ENCODE results near the gene MYH14. TPM values are rescaled to one million over a fixed set of nuclear protein-coding genes. Genes with fewer than 3 reads are reported as not detected.

MYH14 gene
- total and polyA plus RNA-seq, 2 of the 13 experiments (the other 11 are each of a cell fraction or from before 2014, with no cell fraction given) = 5.5 to 5.8 TPM

DNA sequence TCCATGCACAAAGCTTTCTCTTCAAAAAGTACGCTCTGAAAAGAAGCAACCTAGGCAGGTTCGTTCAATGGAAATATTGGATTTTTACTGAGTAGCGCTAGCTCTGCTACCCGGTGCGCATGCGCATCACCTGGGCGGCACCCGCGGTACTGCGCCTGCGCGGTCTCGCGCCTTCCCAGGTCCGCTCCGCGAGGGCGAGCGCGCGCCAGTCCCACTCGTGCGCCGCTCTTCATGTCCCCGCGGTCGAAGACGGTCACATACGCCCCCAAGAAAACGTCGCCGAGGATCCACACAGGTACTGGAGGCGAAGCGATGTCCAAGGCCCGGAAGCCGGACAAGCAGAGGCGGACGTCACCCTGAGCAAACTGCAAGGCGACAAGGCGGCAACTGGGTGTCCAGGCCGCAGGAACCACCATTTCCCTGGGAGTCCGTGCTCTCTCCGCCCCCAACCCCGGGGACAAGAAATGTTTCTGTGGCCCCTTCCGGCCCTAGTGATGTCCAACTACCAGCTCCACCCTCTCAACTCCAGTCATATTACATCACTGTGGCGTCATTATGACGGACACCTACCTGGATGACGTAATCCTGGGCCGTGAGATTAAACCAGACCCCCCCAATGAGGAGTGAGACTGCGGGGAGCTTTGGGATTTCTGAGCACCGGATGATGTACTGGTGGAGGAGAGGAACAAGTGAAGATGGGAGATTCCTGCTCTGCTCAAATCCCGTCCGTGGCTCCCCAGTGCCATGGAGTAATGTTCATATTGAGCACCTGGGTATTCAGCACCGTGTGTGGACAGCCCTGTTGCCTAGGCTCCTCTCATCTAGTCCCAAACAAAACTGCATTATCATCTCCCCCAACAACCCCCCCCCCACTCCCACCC is 130.6 kb downstream of the MYH14 start (continued):
- TF ChIP-seq, protein P1, sequence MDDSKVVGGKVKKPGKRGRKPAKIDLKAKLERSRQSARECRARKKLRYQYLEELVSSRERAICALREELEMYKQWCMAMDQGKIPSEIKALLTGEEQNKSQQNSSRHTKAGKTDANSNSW (CRISPR knock-in tag; IDR thresholded peaks at IDR 0.05; ENCODE audit: borderline replicate concordance) = 0 out of 2 replicates have a peak, but pooled peaks have one; percentile 90
- no peak for TF ChIP-seq GRHL1 (CRISPR knock-in tag; conservative IDR thresholded peaks at IDR 0.05)
- TF ChIP-seq, protein P2, sequence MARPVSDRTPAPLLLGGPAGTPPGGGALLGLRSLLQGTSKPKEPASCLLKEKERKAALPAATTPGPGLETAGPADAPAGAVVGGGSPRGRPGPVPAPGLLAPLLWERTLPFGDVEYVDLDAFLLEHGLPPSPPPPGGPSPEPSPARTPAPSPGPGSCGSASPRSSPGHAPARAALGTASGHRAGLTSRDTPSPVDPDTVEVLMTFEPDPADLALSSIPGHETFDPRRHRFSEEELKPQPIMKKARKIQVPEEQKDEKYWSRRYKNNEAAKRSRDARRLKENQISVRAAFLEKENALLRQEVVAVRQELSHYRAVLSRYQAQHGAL (CRISPR knock-in tag; IDR thresholded peaks at IDR 0.05; ENCODE audit: not compliant biosample characterization) = peak; percentile 89
- TF ChIP-seq NR0B2 (CRISPR knock-in tag; IDR thresholded peaks at IDR 0.05) = peak; percentile 74
- TF ChIP-seq XRCC5 (optimal IDR thresholded peaks at IDR 0.05; ENCODE audit: low read length) = no peak
- no peak for TF ChIP-seq MEIS1 (CRISPR knock-in tag; IDR thresholded peaks at IDR 0.05; ENCODE audit: borderline replicate concordance)
- TF ChIP-seq MIXL1 (CRISPR knock-in tag; IDR thresholded peaks at IDR 0.05) = no peak
- TF ChIP-seq, protein P3, sequence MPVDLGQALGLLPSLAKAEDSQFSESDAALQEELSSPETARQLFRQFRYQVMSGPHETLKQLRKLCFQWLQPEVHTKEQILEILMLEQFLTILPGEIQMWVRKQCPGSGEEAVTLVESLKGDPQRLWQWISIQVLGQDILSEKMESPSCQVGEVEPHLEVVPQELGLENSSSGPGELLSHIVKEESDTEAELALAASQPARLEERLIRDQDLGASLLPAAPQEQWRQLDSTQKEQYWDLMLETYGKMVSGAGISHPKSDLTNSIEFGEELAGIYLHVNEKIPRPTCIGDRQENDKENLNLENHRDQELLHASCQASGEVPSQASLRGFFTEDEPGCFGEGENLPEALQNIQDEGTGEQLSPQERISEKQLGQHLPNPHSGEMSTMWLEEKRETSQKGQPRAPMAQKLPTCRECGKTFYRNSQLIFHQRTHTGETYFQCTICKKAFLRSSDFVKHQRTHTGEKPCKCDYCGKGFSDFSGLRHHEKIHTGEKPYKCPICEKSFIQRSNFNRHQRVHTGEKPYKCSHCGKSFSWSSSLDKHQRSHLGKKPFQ (CRISPR knock-in tag; IDR thresholded peaks at IDR 0.05; ENCODE audit: insufficient replicate concordance) = peak; percentile 50
- no peak for TF ChIP-seq SP5 (CRISPR knock-in tag; IDR thresholded peaks at IDR 0.05; ENCODE audit: borderline replicate concordance, low read depth)
- no peak for TF ChIP-seq SIN3A (IDR thresholded peaks at IDR 0.05; ENCODE audit: borderline replicate concordance, low read depth, low read length)
- 0 out of 2 replicates have a peak, but pooled peaks have one; percentile 18 for TF ChIP-seq YEATS2 (CRISPR knock-in tag; IDR thresholded peaks at IDR 0.05; ENCODE audit: borderline replicate concordance)
- TF ChIP-seq HNRNPUL1 (IDR thresholded peaks at IDR 0.05; ENCODE audit: low read depth, low read length) = no peak
- TF ChIP-seq, protein P4, sequence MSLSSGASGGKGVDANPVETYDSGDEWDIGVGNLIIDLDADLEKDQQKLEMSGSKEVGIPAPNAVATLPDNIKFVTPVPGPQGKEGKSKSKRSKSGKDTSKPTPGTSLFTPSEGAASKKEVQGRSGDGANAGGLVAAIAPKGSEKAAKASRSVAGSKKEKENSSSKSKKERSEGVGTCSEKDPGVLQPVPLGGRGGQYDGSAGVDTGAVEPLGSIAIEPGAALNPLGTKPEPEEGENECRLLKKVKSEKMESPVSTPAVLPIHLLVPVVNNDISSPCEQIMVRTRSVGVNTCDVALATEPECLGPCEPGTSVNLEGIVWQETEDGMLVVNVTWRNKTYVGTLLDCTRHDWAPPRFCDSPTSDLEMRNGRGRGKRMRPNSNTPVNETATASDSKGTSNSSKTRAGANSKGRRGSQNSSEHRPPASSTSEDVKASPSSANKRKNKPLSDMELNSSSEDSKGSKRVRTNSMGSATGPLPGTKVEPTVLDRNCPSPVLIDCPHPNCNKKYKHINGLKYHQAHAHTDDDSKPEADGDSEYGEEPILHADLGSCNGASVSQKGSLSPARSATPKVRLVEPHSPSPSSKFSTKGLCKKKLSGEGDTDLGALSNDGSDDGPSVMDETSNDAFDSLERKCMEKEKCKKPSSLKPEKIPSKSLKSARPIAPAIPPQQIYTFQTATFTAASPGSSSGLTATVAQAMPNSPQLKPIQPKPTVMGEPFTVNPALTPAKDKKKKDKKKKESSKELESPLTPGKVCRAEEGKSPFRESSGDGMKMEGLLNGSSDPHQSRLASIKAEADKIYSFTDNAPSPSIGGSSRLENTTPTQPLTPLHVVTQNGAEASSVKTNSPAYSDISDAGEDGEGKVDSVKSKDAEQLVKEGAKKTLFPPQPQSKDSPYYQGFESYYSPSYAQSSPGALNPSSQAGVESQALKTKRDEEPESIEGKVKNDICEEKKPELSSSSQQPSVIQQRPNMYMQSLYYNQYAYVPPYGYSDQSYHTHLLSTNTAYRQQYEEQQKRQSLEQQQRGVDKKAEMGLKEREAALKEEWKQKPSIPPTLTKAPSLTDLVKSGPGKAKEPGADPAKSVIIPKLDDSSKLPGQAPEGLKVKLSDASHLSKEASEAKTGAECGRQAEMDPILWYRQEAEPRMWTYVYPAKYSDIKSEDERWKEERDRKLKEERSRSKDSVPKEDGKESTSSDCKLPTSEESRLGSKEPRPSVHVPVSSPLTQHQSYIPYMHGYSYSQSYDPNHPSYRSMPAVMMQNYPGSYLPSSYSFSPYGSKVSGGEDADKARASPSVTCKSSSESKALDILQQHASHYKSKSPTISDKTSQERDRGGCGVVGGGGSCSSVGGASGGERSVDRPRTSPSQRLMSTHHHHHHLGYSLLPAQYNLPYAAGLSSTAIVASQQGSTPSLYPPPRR (CRISPR knock-in tag; IDR thresholded peaks at IDR 0.05; ENCODE audit: borderline replicate concordance) = 0 out of 2 replicates have a peak, but pooled peaks have one; percentile 36
- TF ChIP-seq, protein P5, sequence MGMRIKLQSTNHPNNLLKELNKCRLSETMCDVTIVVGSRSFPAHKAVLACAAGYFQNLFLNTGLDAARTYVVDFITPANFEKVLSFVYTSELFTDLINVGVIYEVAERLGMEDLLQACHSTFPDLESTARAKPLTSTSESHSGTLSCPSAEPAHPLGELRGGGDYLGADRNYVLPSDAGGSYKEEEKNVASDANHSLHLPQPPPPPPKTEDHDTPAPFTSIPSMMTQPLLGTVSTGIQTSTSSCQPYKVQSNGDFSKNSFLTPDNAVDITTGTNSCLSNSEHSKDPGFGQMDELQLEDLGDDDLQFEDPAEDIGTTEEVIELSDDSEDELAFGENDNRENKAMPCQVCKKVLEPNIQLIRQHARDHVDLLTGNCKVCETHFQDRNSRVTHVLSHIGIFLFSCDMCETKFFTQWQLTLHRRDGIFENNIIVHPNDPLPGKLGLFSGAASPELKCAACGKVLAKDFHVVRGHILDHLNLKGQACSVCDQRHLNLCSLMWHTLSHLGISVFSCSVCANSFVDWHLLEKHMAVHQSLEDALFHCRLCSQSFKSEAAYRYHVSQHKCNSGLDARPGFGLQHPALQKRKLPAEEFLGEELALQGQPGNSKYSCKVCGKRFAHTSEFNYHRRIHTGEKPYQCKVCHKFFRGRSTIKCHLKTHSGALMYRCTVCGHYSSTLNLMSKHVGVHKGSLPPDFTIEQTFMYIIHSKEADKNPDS (CRISPR knock-in tag; IDR thresholded peaks at IDR 0.05) = no peak
